Colon (tissue), 2 donors: ENCODE measurements around the gene DCAKD.

Experiments
- FAIRE-seq: peaks from 2 replicates; lab custom pipeline; 2012; peaks lifted over from hg19 to GRCh38; lab: Jason Lieb, UNC
- donor health status: control.
- donor health status: control.

The DCAKD gene, protein sequence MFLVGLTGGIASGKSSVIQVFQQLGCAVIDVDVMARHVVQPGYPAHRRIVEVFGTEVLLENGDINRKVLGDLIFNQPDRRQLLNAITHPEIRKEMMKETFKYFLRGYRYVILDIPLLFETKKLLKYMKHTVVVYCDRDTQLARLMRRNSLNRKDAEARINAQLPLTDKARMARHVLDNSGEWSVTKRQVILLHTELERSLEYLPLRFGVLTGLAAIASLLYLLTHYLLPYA

DNA sequence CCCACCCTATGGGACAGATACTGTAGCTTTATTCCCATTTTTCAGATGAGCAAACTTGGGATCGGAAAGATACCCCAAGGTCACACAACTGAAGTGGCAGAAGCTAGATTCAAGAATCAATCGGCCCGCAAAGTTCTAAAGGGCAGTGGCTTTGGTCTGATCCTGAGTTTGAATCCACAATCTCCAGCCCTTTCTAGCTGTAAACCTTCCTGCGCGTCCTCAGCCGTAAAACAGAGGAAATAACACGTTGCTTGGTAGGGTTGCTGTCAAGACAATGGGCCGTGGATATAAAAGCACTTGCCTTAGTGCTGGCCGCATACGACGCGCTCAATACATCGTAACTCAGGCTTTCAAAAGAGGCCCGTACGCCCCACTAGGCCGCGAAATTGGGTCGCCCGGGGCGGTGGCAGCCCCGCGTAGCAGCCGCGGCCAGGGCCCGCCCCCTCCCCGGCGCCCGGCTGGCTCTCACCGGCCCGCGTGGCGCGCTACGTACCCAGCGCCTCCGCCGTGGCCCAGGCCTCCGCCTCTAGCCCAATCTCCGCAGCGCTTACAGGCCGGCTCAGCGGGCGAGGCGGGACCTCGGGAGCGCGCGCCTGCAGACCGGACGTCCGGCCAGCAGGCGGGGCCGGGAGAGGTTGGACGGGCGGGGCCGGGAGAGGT lies at the start of gene DCAKD:
DCAKD (minus strand) TSS at position 573 of the 660 bp plus-strand sequence. CDS start 16,747 bp downstream, outside the sequence.
- no peak for FAIRE-seq

DNA sequence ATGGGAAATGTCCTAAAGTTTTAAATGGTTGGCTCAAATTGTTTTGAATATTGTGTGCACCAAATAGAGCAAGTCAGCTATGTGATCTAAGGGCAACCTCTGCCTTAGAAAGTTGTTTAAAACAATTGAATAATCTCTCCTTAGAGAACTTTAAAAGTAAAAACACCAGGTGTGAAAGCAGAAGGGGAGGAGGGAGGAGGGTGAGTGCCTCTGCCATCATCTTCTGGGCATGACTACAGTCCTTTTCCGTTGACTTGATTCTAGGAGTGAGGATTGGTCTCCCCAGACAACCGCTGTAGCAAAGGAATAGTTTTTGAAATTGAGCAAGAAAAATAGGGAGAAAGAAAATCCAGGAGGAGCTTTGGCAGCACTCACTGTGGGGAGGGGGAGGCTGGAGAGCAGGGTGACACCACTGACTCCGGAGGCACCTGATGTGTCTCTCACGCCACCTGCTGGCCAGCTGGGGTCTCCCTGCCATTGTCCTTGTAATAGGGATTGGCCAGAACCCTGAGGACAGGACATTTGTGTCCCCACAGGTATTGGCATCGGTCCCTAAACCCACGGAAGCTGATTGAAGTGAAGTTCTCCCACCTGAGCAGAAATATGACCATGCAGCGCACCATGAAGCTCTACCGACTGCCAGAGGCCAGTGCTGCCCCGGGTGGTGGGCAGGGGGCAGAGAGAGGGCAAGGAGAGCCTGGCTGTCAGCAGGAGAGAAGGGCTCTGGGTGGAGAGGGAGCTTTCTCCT lies 47.6 kb upstream of the DCAKD start:
- no peak for FAIRE-seq

DNA sequence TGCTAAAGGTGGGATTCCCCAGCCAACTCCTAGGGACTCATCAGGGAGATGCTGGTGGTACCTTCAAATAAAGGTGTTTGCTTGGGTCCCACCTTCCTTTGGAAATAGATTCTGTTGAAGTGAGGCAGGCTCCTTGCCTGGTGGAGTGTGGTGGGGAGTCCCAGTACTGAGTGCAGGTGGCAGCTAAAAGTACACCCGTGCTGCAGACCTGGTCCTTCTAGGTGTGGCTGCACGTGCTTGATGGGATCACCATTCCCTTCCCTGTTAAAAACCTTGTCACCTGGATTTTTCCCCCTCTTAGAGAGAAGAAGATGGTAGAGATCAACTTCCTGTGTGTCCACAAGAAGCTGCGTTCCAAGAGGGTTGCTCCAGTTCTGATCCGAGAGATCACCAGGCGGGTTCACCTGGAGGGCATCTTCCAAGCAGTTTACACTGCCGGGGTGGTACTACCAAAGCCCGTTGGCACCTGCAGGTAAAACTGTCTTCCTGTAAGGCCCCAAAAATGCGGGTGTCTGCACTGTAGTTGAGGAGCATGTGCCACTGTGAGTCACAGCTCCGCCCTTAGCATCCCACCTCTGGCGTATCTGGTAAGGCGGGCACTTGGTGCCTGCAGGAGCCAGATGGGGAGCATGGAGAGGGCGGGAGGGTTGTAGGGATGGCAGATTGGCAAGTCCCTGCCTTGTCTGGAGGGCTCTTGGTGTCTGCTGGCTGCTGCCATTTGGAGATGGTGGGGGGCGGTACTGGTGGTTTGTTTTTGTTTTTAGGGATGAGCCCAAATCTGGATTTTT lies 46.8 kb upstream of the DCAKD start:
- no peak for FAIRE-seq

DNA sequence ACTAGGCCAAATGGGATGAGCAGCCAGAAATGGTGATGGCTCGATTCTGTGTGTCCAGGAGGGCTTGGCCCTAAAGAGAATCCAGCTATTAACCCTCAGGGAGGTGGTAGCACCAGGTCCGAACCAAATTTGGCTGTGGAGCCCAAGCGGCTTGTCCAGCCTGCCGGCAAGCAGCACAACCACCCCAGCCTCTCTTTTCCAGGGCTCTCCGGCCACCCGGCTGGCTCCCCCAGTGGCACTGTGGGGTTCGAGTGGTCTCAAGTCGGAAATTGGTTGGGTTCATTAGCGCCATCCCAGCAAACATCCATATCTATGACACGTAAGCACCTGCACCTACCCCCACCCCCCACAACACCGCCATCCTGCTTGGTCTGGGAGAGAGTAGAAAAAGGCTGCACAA lies 45.5 kb upstream of the DCAKD start:
- FAIRE-seq, result no peak

DNA sequence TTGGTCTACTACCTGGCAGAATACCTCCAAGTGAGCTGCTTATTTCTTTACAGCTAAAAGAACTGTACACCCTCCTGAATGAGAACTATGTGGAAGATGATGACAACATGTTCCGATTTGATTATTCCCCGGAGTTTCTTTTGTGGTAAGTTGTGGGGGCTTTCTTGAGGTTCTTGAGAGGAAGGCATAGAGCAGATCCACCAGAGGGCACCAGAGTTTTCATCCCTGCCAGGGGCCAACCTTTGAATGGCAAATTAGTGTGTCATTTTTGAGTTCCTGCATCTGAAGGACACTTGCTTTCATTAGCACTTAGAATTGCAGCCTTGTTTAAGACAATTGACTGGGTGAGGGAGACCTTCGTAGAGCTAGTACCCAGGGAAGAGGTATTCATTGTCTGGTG lies 44.7 kb upstream of the DCAKD start:
- FAIRE-seq, result no peak

DNA sequence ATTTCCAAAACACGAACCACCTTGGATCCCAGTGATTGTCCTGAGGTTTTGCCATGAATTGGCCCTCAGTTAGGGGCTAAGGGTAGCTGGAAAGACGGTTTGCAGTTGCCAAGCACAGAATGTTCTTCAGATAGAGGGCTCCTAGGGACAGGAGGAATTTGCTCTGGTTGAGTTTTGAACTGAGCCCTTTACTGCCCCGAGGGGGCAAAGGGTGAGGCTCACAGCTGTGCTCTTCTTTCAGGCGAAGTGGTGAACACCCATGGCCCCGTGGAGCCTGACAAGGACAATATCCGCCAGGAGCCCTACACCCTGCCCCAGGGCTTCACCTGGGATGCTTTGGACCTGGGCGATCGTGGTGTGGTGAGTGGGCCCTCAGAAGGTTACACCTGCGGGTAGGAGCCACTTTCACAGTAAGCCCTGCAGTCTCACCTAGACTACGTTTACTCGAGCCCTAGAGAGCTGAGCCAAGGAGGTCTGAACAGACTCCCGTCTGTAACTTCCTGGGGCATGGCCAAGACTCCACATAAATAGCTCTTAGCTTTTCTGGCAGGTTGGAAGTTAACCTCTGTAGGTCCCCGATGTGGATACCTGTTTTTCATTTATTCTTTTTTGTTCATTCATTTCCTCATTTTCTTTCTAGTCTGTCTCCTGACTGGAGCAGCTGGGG lies 42.1 kb upstream of the DCAKD start:
- FAIRE-seq, result no peak

DNA sequence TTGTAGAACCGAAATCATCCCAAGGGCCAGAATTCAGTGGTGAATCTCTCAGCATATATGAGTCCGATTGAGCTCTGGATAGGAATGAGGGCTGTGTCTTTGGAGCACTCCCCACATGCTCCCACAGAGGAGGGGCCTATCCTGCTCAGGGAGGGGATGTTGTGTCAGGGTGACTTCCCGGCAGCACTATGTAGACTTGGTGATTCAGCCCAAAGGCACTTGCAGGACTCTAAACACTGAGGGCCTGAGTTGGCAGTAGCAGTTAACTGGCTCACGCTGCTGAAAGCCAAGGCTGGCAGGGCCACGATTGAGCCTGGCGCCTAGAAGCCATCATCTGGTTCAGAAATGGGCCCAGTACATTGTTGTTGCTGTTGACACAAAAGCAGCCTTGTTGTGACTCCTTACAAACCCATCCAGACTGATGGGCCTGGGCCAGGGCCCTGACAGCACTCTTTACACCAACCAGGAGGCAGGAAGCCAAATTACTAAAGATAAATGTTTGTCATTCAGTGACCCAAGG lies 41.5 kb upstream of the DCAKD start:
- FAIRE-seq, result no peak

DNA sequence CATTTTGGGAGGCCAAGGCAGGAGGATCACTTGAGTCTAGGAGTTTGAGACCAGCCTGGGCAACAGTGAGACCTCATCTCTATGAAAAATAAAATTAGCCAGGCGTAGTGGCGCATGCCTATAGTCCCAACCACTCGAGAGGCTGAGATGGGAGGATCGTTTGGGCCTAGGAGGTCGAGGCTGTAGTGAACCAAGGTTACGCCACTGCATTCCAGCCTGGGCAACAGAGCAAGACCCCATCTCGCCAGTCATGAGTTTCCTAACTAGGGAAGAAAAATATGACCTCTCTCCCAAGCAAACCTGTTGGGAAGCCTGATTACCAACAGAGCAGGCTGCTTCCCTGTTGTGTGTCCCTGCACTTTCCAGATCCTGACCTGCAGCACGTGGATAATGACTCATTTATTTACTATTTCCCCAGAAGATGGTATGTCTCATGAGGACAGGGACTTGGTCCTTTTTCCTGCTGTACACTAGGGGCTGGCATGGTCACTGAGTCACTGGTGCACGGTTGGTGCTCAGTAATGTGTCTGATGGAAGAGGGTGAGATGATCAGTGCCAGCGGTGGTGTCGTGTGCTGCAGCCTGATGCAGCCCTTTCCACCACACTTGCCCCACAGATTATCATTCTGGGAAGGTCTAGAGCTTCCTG lies 40.5 kb upstream of the DCAKD start:
- FAIRE-seq, result no peak

DNA sequence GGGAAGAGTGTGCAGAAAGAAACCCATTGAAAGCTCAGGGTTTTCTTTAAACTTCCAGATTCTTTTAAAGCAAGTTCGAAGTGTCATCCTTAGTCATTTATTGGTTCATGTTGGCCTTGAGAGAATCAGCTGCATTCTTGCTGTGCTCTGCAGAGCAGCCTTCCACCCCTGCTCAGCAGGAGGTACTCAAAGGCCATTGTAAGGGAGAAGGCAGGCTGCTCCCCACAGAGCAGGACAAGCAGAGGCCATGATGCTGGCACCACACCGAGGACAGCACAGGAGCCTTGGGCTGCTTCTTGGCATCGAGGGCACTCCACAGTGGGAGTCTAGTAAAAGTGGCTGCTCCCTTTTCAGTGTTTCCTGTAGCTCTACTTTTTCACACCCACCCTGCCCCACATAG lies 39.3 kb upstream of the DCAKD start:
- no peak for FAIRE-seq

DNA sequence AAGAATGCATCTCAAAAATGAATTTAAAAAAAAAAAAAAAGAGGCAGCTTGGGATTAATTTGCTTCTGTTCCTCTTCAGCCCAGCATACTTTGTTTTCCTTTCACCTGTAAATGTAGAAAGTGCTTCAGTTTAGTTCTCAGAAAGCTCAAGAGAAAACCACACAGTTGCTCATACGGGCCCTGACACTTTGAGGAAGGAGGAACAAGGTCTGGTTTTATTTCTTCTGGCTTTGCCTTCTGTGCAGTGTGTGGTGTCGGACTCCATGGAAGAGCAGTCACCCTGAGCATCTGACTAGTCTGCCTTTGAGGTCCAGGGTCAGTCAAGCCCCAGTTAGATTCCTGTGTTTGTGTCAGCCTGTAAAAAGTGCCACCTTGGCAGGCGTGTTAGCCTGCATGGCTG lies 37.3 kb upstream of the DCAKD start:
- FAIRE-seq, result no peak

DNA sequence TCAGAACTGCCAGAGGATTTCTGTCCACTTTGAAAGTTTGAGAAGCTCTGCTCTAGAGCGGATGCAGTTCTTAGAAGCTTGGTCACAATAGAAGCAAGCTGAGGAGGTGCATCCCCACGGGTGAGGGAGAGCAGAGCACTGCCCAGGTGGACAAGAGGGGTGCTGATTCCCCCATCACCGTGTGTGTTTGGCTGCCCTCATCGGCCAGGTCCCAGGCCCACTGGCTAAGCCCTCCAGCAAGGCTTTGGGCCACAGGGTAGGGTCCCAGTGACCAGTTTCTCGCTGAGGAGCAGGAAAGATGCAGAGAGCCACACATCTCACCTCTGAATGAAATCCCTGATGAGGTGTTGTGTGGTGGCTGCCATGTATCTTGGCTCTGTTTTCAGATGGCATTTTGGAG lies 36.5 kb upstream of the DCAKD start:
- no peak for FAIRE-seq

DNA sequence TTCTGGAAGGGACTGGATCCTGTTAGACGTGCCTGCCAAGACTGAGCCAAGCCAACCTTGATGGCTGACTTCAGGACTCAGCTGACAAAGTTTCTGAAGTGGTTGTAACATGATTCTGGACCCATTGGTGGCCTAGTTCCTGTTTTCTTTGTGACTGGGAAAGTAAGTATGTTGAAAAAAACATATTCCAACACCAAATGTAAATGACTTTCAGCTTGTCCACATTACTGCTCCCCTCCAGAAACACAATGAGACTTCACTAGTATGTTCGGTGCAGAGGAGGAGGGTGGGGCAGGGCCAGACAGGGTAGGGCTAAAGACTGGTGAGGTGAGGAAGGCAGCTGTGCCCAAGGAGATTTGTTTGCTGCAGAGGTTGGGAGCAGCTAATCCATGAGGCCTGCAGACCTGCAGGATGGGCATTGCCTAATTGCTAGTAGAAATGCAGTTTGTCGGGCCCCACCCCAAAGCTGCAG lies 36.1 kb upstream of the DCAKD start:
- FAIRE-seq, result no peak

DNA sequence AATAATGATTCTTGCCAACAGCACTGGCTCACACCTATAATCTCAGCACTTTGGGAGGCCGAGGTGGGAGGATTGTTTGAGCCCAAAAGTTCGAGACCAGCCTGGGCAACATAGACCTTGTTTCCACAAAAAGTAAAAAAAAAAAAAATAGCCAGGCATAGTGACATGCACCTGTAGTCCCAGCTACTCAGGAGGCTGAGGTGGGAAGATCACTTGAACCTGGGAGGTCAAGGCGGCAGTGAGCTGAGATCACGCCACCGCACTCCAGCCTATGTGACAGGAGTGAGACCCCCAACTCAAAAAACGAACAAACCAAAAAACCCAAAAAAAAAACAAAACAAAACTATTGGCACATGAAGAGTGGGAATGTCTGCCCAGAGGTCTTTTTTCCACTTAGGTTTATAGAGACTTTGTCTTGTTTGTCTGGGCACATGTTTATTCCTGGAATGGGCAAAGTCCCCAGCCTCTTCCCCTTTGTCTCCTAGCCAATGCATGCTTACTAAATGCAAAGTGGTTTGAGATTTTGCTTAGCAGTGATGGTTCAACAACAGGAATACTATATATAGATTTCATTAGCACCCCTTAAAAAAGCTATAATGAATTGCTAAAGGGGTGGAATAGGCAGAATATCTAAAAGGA lies 35.6 kb upstream of the DCAKD start:
- FAIRE-seq, result no peak

DNA sequence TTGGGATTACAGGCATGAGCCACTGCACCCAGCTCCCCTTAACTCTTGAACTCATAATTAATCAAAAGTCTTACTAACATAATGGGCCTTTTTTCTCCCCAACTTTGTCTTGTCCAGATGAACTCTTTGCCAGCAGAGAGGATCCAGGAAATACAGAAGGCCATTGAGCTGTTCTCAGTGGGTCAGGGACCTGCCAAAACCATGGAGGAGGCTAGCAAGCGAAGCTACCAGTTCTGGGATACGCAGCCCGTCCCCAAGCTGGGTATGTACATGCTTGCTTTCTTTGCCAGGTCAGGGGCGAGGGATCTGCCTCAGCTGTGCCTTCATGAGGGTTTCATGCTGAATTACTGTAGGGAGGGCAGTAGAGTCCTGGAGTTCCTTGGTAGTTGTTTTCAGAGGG lies 35.0 kb upstream of the DCAKD start:
- FAIRE-seq, result no peak

DNA sequence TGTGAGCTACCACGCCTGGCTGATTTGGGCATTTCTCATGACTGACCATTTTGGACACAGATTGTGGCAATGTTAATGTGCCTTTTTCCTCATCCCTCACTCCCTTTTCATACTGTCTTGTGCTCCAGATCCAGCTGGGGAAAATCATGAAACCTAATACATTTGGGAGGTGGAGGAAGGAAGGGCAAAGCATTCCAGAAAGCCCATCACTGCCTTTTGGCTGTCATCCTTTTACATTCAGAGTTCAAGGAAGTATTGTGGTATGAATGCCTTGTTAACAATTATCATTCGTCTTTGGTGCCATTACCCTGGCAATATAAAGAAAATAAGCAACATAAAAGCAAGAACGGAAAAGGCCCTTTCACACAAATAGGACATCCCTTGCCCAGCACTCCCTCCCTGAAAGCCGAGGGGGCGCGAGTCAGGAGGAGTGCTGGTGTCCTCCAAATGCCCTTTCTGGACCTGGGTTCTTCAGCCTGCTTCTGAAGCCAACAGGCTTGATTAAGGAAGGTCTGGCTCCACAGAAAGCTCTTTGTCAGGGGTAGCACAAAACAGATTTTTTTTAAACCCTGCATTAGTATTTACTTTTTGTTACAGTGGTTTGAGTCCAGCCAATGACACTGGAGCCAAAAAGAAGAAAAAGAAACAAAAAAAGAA lies 29.7 kb upstream of the DCAKD start:
- FAIRE-seq, result no peak

DNA sequence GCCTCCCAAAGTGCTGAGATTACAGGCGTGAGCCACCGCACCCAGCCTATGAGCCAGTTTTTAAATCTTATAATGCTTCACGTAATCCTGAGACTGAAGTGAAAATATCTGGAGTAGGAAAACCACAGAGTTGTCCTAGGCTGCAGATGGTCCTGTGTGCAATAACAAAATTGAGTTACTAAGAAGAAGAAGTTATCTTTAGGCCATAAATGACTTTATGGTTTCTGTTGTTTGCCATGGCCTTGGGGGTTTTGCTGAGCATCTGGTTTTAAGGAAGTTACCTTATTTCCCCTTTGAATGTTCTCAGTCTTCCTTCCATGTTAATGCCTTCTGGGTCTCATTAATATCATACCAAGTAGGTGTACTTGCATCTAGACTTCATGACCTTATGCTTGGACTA lies 26.2 kb upstream of the DCAKD start:
- FAIRE-seq, result no peak

DNA sequence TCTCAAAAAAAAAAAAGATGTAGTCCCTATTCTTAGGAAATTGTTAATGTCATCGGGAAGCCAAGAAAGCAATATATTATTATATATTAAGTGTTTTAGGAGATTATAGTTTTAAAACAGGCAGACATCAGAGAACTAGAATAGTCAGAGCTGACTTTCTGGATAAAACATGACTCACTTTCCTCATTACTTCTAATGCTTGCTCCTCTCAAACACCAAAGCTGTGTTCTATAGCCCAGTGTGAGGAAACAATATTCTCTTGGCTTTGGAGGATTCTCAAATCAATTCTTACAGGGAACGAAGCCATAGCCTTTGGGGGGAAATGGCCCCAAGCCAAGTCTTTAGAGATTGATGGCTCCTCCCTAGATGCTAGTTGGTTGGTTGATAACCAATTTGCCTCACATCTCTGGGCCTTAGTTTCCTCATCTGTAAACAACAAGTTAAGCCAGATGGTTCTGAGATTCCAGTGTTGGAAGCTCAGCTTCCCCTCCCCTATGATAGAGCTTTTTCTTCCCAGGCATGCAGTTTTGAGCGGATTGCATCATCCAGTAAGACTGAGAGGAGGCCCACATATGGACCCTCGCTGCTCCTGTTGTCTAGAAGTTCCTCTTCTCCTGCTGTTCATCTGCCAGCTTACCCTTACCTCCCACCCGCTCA lies 22.1 kb upstream of the DCAKD start:
- FAIRE-seq, result no peak

DNA sequence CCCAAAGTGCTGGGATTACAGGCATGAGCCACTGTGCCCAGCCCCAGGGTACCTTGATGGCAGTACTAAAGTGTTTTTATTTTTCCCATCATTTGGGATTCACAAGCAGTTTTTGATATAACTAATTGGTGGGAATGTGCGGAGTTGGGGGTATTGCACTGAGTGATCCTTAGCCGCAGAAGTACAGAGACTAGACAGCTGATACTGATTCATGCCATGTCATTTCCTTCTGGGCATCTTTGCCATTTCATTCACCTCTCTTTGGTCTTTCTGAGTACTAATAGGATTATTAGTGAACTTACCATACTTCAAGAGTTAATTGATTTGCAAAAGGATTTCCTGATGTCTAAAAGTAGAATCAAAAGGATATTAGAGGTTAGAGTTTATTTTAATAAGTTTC lies 19.4 kb upstream of the DCAKD start:
- FAIRE-seq, result no peak

DNA sequence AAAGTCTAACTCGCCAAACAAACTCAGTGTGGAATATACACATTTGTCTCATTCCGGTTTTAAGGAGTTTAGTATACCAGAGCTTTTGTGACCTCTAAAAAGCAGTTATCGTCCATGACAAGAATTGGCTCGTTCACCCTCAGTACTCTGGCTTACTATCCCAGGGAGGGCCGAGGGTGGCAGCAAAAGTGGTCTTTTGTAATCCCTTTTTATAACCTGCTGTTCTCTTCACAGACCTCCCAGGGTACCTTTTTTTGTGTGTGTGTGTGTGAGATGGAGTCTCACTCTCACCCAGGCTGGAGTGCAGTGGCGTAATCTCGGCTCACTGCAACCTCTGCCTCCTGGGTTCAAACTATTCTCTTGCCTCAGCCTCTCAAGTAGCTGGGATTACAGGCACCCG lies 18.6 kb upstream of the DCAKD start:
- no peak for FAIRE-seq

DNA sequence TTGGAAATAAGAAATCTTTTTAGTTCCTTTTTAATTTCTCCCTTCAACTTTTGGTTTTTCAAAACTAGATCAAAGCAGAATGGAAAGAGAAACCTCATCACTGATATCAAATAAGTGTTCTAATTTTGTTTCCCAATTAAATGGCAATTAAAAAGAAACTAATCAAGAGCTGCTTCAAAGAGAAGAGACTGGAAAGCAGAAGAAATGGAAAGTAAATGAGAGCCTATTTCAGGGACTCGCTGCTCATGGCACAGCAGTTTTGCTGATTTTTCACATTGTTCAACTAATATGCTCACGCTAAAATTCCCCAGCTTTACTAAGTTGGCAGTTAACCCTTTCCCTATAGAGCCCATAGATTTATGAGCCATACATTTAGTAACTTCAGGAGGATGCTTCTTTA lies 16.2 kb upstream of the DCAKD start:
- FAIRE-seq, result no peak
